HL-60/S4 treated with phorbol 12-myristate 13-acetate at 8.2 ng/mL for 4 days and 3 days (cell line): ENCODE results near the gene VSTM5.
"Not testable (repeated sequence)": the region's sequence is repeated elsewhere in the genome, so short reads cannot be mapped to it uniquely, and the experiment has no call there.

Experiments used
- in situ Hi-C: fragments of 300-500 bp; cut with MboI; formaldehyde crosslinking; loops from 2 replicates; pipeline ENCODE4 v1.15.0; 2022; ENCODE audit warnings: low sequenced_read_pairs

The VSTM5 gene

GRCh38 chr11:93850594-93851018 is at the start of gene VSTM5:
Gene VSTM5, minus strand, starts transcription at chr11:93850618. Its CDS starts 116 bp downstream, at chr11:93850502.
- in situ Hi-C loops, result no loop called here

- in situ Hi-C loops, result no loop called here
Observed at GRCh38 chr11:93895106-93895862, 44.9 kb upstream of the VSTM5 start.

- in situ Hi-C loops, result no loop called here
Observed at GRCh38 chr11:93890391-93891051, 40.1 kb upstream of the VSTM5 start.

- in situ Hi-C loops, result no loop called here
Observed at GRCh38 chr11:93887111-93887510, 36.7 kb upstream of the VSTM5 start.

GRCh38 chr11:93879114-93879513 is 28.7 kb upstream of the VSTM5 start:
- in situ Hi-C loops, result not testable (repeated sequence)

GRCh38 chr11:93875637-93876036 is 25.2 kb upstream of the VSTM5 start:
- in situ Hi-C loops, result no loop called here

- in situ Hi-C loops, result no loop called here
Observed at GRCh38 chr11:93871526-93871925, 21.1 kb upstream of the VSTM5 start.

GRCh38 chr11:93870616-93871015 is 20.2 kb upstream of the VSTM5 start:
- in situ Hi-C loops, result no loop called here

GRCh38 chr11:93869830-93870229 is 19.4 kb upstream of the VSTM5 start:
- in situ Hi-C loops, result no loop called here

- in situ Hi-C loops, result not testable (repeated sequence)
Observed at GRCh38 chr11:93868404-93868803, 18.0 kb upstream of the VSTM5 start.

GRCh38 chr11:93861808-93862207 is 11.4 kb upstream of the VSTM5 start:
- in situ Hi-C loops, result no loop called here

GRCh38 chr11:93858121-93858775 is 7.8 kb upstream of the VSTM5 start:
- in situ Hi-C loops, result no loop called here

- in situ Hi-C loops, result no loop called here
Observed at GRCh38 chr11:93857413-93858120, 7.1 kb upstream of the VSTM5 start.

- in situ Hi-C loops, result no loop called here
Observed at GRCh38 chr11:93852242-93852641, 1.8 kb upstream of the VSTM5 start.

- in situ Hi-C loops, result no loop called here
Observed at GRCh38 chr11:93849751-93850593, 446 bp downstream of the VSTM5 start.

GRCh38 chr11:93849201-93849600 is 1.2 kb downstream of the VSTM5 start:
- in situ Hi-C loops, result no loop called here

- in situ Hi-C loops, result no loop called here
Observed at GRCh38 chr11:93846411-93846810, 4.0 kb downstream of the VSTM5 start.

- in situ Hi-C loops, result no loop called here
Observed at GRCh38 chr11:93845181-93846092, 5.0 kb downstream of the VSTM5 start.

GRCh38 chr11:93844568-93844967 is 5.8 kb downstream of the VSTM5 start:
- in situ Hi-C loops, result no loop called here
